Kidney (tissue), 14 donors: Measurements from ENCODE around the gene KCNC1. TPM values are rescaled to one million over a fixed set of nuclear protein-coding genes. Genes with fewer than 3 reads are reported as not detected.

Experiments used
- DNase-seq, 5 donors: peaks; one replicate each; pipeline ENCODE4 v3.0.0-alpha.2; 2013 to 2020
- FAIRE-seq: peaks from 2 replicates; lab custom pipeline; 2012; peaks lifted over from hg19 to GRCh38; lab: Jason Lieb, UNC
- H3K27ac ChIP-seq, 2 donors: one replicate each; pipeline ENCODE4 v1.7.0; 2013; ENCODE audit warnings: low read depth in 2 of 2, low read length in 2 of 2, inconsistent platforms in 1 of 2
- H3K27me3 ChIP-seq: one replicate; pipeline ENCODE4 v1.7.1; 2013; ENCODE audit warnings: low read length, inconsistent platforms; ENCODE audit not compliant: control insufficient read depth, insufficient read depth
- H3K36me3 ChIP-seq, 3 donors: one replicate each; pipeline versions ENCODE4 v1.7.0 to v1.7.1; 2013; ENCODE audit warnings: low read length in 3 of 3, control low read depth in 1 of 3, inconsistent platforms in 1 of 3; ENCODE audit not compliant: insufficient read depth in 3 of 3, control insufficient read depth in 2 of 3
- H3K4me1 ChIP-seq, 3 donors: one replicate each; pipeline versions ENCODE4 v1.7.0 to v1.7.1; 2013; ENCODE audit warnings: low read length in 3 of 3, inconsistent platforms in 1 of 3, low read depth in 1 of 3; ENCODE audit not compliant: control insufficient read depth in 2 of 3, insufficient read depth in 2 of 3
- H3K4me3 ChIP-seq, 3 donors: one replicate each; pipeline versions ENCODE4 v1.7.0 to v1.8.1; 2013; ENCODE audit warnings: low read length in 3 of 3, control low read depth in 1 of 3, inconsistent platforms in 1 of 3
- H3K9ac ChIP-seq, 3 donors: one replicate each; pipeline versions ENCODE4 v1.7.0 to v1.7.1; 2013; ENCODE audit warnings: low read length in 3 of 3, control low read depth in 1 of 3, inconsistent platforms in 1 of 3
- H3K9me3 ChIP-seq, 3 donors: one replicate each; pipeline versions ENCODE4 v1.7.0 to v1.7.1; 2013; ENCODE audit warnings: low read length in 3 of 3, control low read depth in 1 of 3, inconsistent platforms in 1 of 3; ENCODE audit not compliant: control insufficient read depth in 2 of 3, insufficient read depth in 1 of 3
- intact Hi-C: fragments of 100-400 bp; cut with DNase I; formaldehyde crosslinking; loops from one replicate; pipeline ENCODE4 v1.11.1; 2022
- polyA plus RNA-seq: library from polyadenylated mRNA; stranded (reverse); fragments of 350-450 nt; fragmentation: Illumina TruSeq; extraction: RNeasy Lipid Tissue Mini Kit (QIAGEN cat#74804); gene quantifications from one replicate; pipeline ENCODE4 v1.2.3, GENCODE V29; 2014; ENCODE audit warnings: low read depth, low replicate concordance; ENCODE audit not compliant: insufficient read depth
- total RNA-seq: library from RNA; stranded (reverse); fragmentation: NEBNext Ultra II Directional; extraction: Animal tissue kit (Norgen Biotek cat#: 25700); gene quantifications from one replicate; pipeline ENCODE4 v1.2.1, GENCODE V29; 2021
- TF ChIP-seq, protein P1 (sequence below): IDR thresholded peaks from 3 replicates; pipeline ENCODE4 v1.5.1; 2012; ENCODE audit warnings: mild to moderate bottlenecking, moderate library complexity, borderline replicate concordance; ENCODE audit not compliant: insufficient read depth; ENCODE audit errors: extremely low read depth
- donor health status: control.
- donor health status: control.
- donor health status: control.
- donor health status: control.
- donor health status: control.
- donor health status: DM: yes; HTN: yes; CAD: no.
- donor health status: Normal renal cell carcinoma (clear cell type).

KCNC1 gene
- total and polyA plus RNA-seq, 2 donors from 2014 or later: 0.03 TPM; not detected in 1

DNA sequence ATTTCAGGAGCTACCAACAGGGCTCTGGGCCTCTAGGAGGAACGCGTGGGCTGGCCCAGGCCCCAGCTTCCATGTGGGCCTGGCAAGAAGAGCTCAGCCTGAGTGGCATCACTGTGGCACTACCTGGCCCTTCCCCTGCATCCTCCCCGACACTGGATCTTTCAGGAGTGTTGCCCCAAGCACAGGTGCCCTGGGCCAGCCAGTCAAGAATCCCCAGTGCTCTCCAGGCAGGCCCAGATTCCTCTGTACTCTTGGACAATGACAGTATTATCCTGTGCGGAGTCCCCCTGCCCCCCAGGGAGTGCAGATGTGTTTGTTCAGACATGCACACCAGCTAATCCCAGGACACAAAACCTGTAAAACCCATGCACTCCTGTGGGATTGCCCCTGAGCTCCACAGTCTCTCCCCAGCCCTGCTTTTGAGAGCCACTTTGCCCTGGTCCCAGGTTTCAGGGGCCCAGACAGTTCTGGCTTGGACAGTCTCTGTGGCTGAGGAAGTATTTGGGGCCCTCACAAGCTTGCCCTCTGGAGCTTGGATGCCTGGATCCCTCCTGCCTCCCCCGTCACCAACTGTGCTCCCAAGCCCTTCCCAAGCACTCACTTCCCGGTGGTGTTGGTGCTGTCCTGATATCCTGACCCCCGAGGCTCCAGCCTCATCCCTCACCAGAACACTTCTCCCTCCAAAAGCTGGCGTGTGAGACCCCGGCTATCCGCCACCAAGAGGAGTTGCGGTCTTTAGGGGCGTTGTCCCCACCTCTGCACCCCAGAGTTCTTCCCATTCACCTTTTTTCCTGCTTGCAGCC lies 39.9 kb downstream of the KCNC1 start:
- intact Hi-C loops: no loop called here
- TF ChIP-seq, protein P1, sequence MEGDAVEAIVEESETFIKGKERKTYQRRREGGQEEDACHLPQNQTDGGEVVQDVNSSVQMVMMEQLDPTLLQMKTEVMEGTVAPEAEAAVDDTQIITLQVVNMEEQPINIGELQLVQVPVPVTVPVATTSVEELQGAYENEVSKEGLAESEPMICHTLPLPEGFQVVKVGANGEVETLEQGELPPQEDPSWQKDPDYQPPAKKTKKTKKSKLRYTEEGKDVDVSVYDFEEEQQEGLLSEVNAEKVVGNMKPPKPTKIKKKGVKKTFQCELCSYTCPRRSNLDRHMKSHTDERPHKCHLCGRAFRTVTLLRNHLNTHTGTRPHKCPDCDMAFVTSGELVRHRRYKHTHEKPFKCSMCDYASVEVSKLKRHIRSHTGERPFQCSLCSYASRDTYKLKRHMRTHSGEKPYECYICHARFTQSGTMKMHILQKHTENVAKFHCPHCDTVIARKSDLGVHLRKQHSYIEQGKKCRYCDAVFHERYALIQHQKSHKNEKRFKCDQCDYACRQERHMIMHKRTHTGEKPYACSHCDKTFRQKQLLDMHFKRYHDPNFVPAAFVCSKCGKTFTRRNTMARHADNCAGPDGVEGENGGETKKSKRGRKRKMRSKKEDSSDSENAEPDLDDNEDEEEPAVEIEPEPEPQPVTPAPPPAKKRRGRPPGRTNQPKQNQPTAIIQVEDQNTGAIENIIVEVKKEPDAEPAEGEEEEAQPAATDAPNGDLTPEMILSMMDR: no peak
- no peak overlapping the region for H3K4me3 ChIP-seq
- no peaks in the 10 kb centered on the region for H3K4me1 ChIP-seq
- FAIRE-seq: no peak
- no peak overlapping the region for H3K9ac ChIP-seq
- no peaks in the 10 kb centered on the region for H3K36me3 ChIP-seq
- H3K27ac ChIP-seq: no peak overlapping the region
- DNase-seq: peak in 1 of 5 donors; percentile 45
- no peaks in the 10 kb centered on the region for H3K27me3 ChIP-seq
- no peaks in the 10 kb centered on the region for H3K9me3 ChIP-seq

DNA sequence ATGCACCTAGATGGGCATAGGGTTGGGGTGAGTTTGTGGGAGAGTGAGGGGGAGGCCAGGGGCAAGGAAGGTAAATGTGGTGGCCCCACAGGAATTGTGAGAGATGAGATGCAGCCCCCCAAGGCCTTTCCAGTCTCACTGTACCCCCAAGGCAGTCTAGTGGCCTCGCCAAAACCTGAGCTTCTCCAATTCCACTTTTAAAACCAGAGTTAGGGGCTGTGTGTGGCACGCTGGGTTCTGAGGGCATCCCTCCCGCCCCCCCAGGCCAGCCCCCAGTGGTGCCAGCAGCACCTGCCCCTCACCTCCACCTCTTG lies 40.4 kb downstream of the KCNC1 start:
- TF ChIP-seq, protein P1: no peak
- no peak for DNase-seq
- Histone ChIP-seq H3K9me3 (no peaks in the 10 kb centered on the region), H3K27me3 (no peaks in the 10 kb centered on the region), H3K4me3 (no peak overlapping the region), H3K9ac (no peak overlapping the region), H3K27ac (no peak overlapping the region), H3K4me1 (no peaks in the 10 kb centered on the region), H3K36me3 (no peaks in the 10 kb centered on the region)
- no peak for FAIRE-seq
- intact Hi-C loops: no loop called here

DNA sequence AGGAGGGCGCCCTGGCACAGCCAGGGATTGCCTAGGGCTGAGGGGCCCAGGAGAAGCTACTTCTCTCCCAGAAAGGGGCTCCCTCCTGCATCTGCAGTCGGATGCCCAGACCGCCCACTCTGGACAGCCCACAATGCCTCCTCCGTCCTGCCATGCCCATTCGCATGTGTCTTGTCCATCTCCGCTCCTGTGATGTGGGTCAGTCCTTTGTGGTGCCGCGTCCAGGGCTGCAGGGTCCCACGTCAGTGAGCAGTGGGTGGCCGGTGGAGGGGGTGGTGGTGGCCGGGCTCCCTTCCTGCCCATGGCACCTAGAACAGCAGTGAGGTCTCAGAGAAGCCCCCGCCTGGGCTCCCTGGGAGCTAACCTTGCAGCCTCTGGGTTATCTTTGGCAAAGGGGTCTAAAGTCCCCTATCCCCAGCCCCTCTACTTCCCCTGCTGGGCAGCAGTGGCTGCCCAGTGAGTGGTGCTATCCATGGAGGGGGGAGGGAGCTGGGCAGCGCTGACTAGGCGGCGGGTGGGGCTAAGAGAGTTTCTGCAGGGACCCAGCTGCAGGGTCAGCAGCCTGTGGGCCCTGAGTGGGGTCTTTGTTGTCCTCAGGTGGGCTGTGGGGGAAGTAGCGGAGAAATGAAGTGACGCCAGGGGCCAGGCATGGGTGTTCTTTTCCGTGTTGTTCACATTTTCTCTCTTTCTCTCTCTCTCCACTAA lies 41.1 kb downstream of the KCNC1 start:
- intact Hi-C loops: no loop called here

More for the DNA sequence above, 41.1 kb downstream of the KCNC1 start:
- Histone ChIP-seq H3K4me3 (no peak overlapping the region), H3K4me1 (no peaks in the 10 kb centered on the region), H3K36me3 (no peaks in the 10 kb centered on the region), H3K9me3 (no peaks in the 10 kb centered on the region), H3K27me3 (no peaks in the 10 kb centered on the region), H3K27ac (no peak overlapping the region), H3K9ac (no peak overlapping the region)
- FAIRE-seq: no peak
- TF ChIP-seq, protein P1: no peak
- DNase-seq: peak in 1 of 5 donors; percentile 56
